ENCODE data around the gene MRPL51. TPM values are rescaled to one million over a fixed set of nuclear protein-coding genes. Genes with fewer than 3 reads are reported as not detected.
"Not testable (repeated sequence)": the region's sequence is repeated elsewhere in the genome, so short reads cannot be mapped to it uniquely, and the experiment has no call there.

MRPL51 gene
- total RNA-seq, 1 donor from 2014 or later, result 202 TPM

- Mint-ChIP-seq H3K36me3 (ENCODE audit: low read depth, unreplicated experiment) (peaks cover 5% of the 10 kb centered on the region), H3K9me3 (ENCODE audit: unreplicated experiment) (peaks cover 8% of the 10 kb centered on the region), H3K27ac (ENCODE audit: unreplicated experiment) (peak overlapping the region; percentile 89), H3K27me3 (ENCODE audit: low read depth, unreplicated experiment) (peaks cover 7% of the 10 kb centered on the region), H3K4me1 (ENCODE audit: low read depth, unreplicated experiment) (peaks cover 24% of the 10 kb centered on the region), H3K4me3 (ENCODE audit: unreplicated experiment) (peak overlapping the region; percentile 47)
- H3K79me2 ChIP-seq (ENCODE audit: insufficient read depth, low read length), result no peaks in the 10 kb centered on the region
- H3K4me2 ChIP-seq (ENCODE audit: low read length), result no peak overlapping the region
- no peaks in the 10 kb centered on the region for H3K36me3 ChIP-seq (ENCODE audit: insufficient read depth, low read length)
- H3K9me3 ChIP-seq (ENCODE audit: insufficient read depth, low read depth, low read length), result no peaks in the 10 kb centered on the region
- FAIRE-seq, result no peak
- H2AFZ ChIP-seq (ENCODE audit: low read depth, low read length), result no peak overlapping the region
- peak overlapping the region; percentile 36 for H3K27ac ChIP-seq (ENCODE audit: low read depth, low read length)
- DNase-seq (ENCODE audit: low read depth), result peak; percentile 89
- H3K4me3 ChIP-seq (ENCODE audit: insufficient read depth, low read depth, low read length), result no peak overlapping the region
- TF ChIP-seq EZH2 (IDR thresholded peaks at IDR 0.05; ENCODE audit: insufficient read depth, low read length), result no peak
- TF ChIP-seq, protein P1, sequence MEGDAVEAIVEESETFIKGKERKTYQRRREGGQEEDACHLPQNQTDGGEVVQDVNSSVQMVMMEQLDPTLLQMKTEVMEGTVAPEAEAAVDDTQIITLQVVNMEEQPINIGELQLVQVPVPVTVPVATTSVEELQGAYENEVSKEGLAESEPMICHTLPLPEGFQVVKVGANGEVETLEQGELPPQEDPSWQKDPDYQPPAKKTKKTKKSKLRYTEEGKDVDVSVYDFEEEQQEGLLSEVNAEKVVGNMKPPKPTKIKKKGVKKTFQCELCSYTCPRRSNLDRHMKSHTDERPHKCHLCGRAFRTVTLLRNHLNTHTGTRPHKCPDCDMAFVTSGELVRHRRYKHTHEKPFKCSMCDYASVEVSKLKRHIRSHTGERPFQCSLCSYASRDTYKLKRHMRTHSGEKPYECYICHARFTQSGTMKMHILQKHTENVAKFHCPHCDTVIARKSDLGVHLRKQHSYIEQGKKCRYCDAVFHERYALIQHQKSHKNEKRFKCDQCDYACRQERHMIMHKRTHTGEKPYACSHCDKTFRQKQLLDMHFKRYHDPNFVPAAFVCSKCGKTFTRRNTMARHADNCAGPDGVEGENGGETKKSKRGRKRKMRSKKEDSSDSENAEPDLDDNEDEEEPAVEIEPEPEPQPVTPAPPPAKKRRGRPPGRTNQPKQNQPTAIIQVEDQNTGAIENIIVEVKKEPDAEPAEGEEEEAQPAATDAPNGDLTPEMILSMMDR (IDR thresholded peaks at IDR 0.05; ENCODE audit: insufficient read depth, low read depth, low read length), result no peak
- no peaks in the 10 kb centered on the region for H3K4me1 ChIP-seq (ENCODE audit: insufficient read depth, low read length)
- H3K27me3 ChIP-seq (ENCODE audit: insufficient read depth, low read length), result peaks cover 2% of the 10 kb centered on the region
- no peaks in the 10 kb centered on the region for H4K20me1 ChIP-seq (ENCODE audit: insufficient read depth, low read length)
- no peak overlapping the region for H3K9ac ChIP-seq (ENCODE audit: low read length)
Observed at GRCh38 chr12:6476489-6476888, 16.6 kb downstream of the MRPL51 start.

DNA sequence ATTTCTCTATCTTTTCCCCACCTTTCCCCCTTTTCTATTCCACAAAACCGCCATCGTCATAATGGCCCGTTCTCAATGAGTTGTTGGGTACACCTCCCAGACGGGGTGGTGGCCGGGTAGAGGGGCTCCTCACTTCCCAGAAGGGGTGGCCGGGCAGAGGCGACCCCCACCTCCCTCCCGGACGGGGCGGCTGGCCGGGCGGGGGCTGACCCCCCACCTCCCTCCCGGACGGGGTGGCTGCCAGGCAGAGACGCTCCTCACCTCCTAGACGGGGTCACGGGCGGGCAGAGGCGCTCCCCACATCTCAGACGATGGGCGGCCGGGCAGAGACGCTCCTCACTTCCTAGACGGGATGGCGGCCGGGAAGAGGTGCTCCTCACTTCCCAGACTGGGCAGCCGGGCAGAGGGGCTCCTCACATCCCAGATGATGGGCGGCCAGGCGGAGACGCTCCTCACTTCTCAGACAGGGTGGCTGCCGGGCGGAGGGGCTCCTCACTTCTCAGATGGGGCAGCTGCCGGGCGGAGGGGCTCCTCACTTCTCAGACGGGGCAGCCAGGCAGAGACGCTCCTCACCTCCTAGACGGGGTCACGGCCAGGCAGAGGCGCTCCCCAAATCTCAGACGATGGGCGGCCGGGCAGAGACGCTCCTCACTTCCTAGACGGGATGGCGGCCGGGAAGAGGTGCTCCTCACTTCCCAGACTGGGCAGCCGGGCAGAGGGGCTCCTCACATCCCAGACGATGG is 17.7 kb downstream of the MRPL51 start:
- DNase-seq (ENCODE audit: low read depth); H3K36me3 Mint-ChIP-seq (ENCODE audit: low read depth, unreplicated experiment); H3K9ac ChIP-seq (ENCODE audit: low read length); H3K27me3 Mint-ChIP-seq (ENCODE audit: low read depth, unreplicated experiment); H3K27ac ChIP-seq (ENCODE audit: low read depth, low read length); H3K4me2 ChIP-seq (ENCODE audit: low read length); FAIRE-seq; H4K20me1 ChIP-seq (ENCODE audit: insufficient read depth, low read length); H3K9me3 Mint-ChIP-seq (ENCODE audit: unreplicated experiment); H3K4me3 Mint-ChIP-seq (ENCODE audit: unreplicated experiment); H3K4me3 ChIP-seq (ENCODE audit: insufficient read depth, low read depth, low read length); H3K36me3 ChIP-seq (ENCODE audit: insufficient read depth, low read length); H3K4me1 ChIP-seq (ENCODE audit: insufficient read depth, low read length); H2AFZ ChIP-seq (ENCODE audit: low read depth, low read length); H3K27me3 ChIP-seq (ENCODE audit: insufficient read depth, low read length); H3K79me2 ChIP-seq (ENCODE audit: insufficient read depth, low read length); H3K9me3 ChIP-seq (ENCODE audit: insufficient read depth, low read depth, low read length): not testable (repeated sequence)
- H3K4me1 Mint-ChIP-seq (ENCODE audit: low read depth, unreplicated experiment), result peaks cover 24% of the 10 kb centered on the region
- H3K27ac Mint-ChIP-seq (ENCODE audit: unreplicated experiment), result peak overlapping the region; percentile 70

- TF ChIP-seq, protein P1 (IDR thresholded peaks at IDR 0.05; ENCODE audit: insufficient read depth, low read depth, low read length), result no peak
- TF ChIP-seq EZH2 (IDR thresholded peaks at IDR 0.05; ENCODE audit: insufficient read depth, low read length), result no peak
- no peak overlapping the region for H3K9ac ChIP-seq (ENCODE audit: low read length)
- no peak for FAIRE-seq
Observed at GRCh38 chr12:6472491-6472890, 20.6 kb downstream of the MRPL51 start.

More at GRCh38 chr12:6472491-6472890, 20.6 kb downstream of the MRPL51 start:
- Mint-ChIP-seq H3K36me3 (ENCODE audit: low read depth, unreplicated experiment) (no peaks in the 10 kb centered on the region), H3K27ac (ENCODE audit: unreplicated experiment) (no peak overlapping the region), H3K4me1 (ENCODE audit: low read depth, unreplicated experiment) (peaks cover 33% of the 10 kb centered on the region), H3K4me3 (ENCODE audit: unreplicated experiment) (no peak overlapping the region), H3K9me3 (ENCODE audit: unreplicated experiment) (peaks cover 2% of the 10 kb centered on the region), H3K27me3 (ENCODE audit: low read depth, unreplicated experiment) (no peaks in the 10 kb centered on the region)
- DNase-seq (ENCODE audit: low read depth), result no peak
- Histone ChIP-seq H3K27me3 (ENCODE audit: insufficient read depth, low read length) (no peaks in the 10 kb centered on the region), H3K4me2 (ENCODE audit: low read length) (no peak overlapping the region), H3K36me3 (ENCODE audit: insufficient read depth, low read length) (no peaks in the 10 kb centered on the region), H3K4me3 (ENCODE audit: insufficient read depth, low read depth, low read length) (no peak overlapping the region), H4K20me1 (ENCODE audit: insufficient read depth, low read length) (peaks cover 18% of the 10 kb centered on the region), H2AFZ (ENCODE audit: low read depth, low read length) (no peak overlapping the region), H3K27ac (ENCODE audit: low read depth, low read length) (no peak overlapping the region), H3K9me3 (ENCODE audit: insufficient read depth, low read depth, low read length) (no peaks in the 10 kb centered on the region), H3K79me2 (ENCODE audit: insufficient read depth, low read length) (peaks cover 24% of the 10 kb centered on the region), H3K4me1 (ENCODE audit: insufficient read depth, low read length) (peaks cover 14% of the 10 kb centered on the region)

All from astrocyte (in vitro differentiated cells and primary cell).